Epithelial cell of prostate (primary cell): ENCODE data around the gene C3orf22.

Experiments used
- DNase-seq: peaks from one replicate; pipeline ENCODE4 v3.0.0-alpha.2; 2011; ENCODE audit warnings: low read depth, low spot score
- H3K27ac ChIP-seq: fragments of 450-650 bp; 2 replicates; pipeline ENCODE4 v1.5.1; 2017; ENCODE audit warnings: mild to moderate bottlenecking

The C3orf22 gene

GRCh38 chr3:126529585-126530170 lies 29.1 kb downstream of the C3orf22 start:
- H3K27ac ChIP-seq = no peak overlapping the region
- DNase-seq = no peak

DNA sequence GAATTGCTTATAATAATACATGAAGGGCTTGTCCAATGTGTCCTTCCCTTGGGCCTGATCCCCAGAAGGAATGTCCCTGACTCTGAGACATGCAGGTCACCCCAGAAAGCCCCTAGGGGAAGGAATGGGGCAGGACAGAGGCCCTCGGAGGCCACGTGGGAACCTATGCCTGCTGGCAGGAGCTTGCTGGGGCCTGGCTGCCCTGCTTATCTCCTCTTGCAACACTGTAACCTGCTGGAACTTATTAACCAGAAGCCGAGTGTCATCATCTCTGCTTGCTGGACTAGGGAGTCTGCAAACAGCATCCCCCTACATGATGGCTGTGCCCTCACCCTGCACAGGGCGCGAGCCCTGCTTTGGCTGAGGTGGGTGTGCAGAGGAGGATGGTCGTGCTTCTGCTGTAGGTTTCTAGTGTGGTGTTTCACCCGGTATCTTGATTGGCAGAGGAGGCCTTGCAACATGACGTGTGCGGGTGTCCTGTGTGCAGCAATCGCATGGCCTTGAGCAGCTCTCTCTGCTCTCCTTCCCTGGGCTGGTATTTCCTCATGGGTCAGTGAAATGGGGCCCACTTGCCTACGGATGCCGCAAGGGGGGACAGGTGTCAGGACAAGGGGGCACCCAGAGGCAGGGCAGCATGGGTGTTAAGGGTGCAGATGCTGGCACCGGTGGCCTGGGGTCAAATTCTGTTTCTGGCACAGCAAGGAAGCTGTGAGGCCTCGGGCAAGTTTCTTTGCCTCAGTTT lies 29.8 kb downstream of the C3orf22 start:
- DNase-seq = no peak
- no peak overlapping the region for H3K27ac ChIP-seq

- no peak for DNase-seq
- H3K27ac ChIP-seq = no peak overlapping the region
These were observed 30.3 kb downstream of the C3orf22 start for GRCh38 chr3:126528419-126528799.

DNA sequence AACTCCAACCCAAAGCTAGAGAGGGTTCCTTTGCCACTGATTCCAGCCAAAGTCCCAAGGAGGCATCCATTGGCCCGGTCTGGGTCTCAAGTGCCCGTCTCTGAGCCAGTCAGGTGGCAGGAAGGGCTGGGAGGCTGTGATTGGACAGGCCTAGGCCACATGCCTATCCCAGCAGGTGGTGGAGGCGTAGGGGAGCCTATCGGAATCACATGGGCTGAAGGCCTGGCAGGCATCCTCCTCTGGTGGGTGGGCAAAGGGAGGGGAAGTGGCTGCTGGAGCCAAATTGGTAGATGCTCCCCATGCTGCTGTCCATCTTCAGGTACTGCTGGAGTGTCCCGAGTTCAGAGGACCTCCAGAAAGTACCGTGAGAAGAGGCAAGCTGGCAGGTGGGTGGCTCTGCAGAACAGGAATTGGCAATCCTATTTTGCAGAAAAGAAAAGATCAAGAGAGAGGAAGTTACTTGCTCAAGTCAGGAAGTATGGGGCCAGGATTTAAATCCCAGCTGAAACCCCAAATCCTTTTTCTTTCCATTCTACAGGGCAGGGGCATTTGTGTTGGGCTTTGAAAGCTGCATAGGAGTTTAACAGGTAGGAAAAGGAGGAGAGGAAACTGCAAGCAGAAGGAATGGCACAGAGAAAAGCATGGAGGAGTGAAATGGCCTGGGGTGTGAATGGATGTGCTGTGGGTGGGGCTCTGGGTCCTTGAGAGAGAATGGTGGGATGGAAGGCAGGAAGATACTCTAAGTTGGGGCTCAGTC lies 31.1 kb downstream of the C3orf22 start:
- H3K27ac ChIP-seq = no peak overlapping the region
- no peak for DNase-seq

- no peak overlapping the region for H3K27ac ChIP-seq
- no peak for DNase-seq
These were observed 31.7 kb downstream of the C3orf22 start for GRCh38 chr3:126527006-126527405.

DNA sequence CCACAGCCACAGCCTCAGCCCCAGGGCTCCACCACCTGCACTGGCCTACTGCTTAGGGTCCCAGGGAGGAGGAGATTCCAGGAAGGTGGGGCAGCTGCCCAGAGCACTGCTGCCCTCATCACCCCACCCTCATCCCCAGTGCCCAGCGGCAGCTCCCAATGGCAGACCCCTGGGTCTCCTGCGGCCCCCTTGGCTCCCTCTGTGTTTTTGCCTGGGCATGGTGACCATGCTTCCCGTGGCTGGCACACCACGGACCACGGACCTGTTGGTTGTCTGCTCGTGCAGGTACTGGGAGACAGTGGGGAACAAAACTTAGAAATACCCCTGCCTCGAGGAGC lies 32.1 kb downstream of the C3orf22 start:
- no peak for DNase-seq
- no peak overlapping the region for H3K27ac ChIP-seq

- H3K27ac ChIP-seq = no peak overlapping the region
- no peak for DNase-seq
These were observed 32.7 kb downstream of the C3orf22 start for GRCh38 chr3:126525853-126526667.

- DNase-seq = no peak
- no peak overlapping the region for H3K27ac ChIP-seq
These were observed 33.5 kb downstream of the C3orf22 start for GRCh38 chr3:126525091-126525852.

GRCh38 chr3:126524429-126524988 lies 34.2 kb downstream of the C3orf22 start:
- H3K27ac ChIP-seq = no peak overlapping the region
- no peak for DNase-seq

DNA sequence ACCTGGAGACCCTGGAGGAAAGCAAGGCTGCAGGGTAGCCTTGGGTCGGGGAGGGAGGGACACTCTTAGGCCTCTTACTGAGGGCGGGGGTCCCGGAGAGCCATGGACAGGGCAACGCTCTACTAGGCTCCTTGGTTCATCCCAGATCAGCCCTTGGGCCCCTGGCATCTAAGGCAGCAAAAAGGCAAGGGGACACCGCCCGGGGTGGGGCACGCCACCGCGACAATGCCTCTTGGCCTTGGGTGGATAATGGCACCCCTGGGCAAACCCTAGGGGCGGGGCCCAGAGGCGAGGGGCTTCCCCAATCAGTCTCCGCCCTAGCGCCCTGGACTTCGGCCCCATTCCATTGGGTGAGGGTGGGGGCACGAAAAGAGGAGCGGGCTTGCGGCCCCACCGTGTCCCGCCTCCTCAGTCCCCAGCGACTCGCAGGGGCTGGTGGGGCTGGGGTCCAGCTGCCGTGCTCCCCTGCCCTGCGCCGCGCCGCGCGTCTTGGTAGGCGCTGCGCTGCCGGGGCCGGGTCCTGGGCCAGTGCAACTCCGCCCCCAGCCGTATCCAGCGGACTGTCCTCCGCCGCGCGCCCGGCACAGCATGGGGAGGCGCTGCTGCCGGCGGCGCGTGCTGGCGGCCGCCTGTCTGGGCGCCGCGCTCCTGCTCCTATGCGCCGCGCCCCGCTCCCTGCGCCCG lies 34.8 kb downstream of the C3orf22 start, which contains the start of gene CHST13:
Gene CHST13 (plus strand): TSS at position 411 of the 684 bp plus-strand sequence. CDS start 178 bp downstream, at position 589.
- no peak within 1 kb of the TSS for H3K27ac ChIP-seq
- no peak for DNase-seq

GRCh38 chr3:126522363-126522788 lies 36.4 kb downstream of the C3orf22 start:
- H3K27ac ChIP-seq = no peak overlapping the region
- DNase-seq = no peak

GRCh38 chr3:126521122-126521891 lies 37.4 kb downstream of the C3orf22 start:
- H3K27ac ChIP-seq = no peak overlapping the region
- no peak for DNase-seq

GRCh38 chr3:126519506-126520455 lies 39.0 kb downstream of the C3orf22 start:
- no peak for DNase-seq
- no peak overlapping the region for H3K27ac ChIP-seq

DNA sequence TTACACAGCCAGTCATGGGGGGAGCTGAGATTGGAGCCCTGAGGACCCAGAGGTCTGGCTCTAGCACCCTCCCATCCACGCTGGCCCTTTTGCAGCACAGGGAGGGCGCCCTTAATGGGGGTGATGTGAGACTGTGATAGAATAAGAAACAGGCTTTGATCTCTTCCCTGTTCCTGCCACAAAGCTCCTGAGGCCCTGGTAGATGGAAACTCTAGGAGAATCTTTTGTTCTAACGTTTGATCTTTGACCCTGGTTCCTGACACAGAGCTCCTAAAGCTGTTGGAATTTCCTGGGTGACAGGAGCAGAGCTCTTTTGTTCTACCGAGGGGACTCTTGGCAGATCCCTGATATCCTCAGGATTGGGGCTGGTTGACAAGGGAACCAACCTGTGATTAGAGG lies 40.0 kb downstream of the C3orf22 start:
- no peak overlapping the region for H3K27ac ChIP-seq
- no peak for DNase-seq

DNA sequence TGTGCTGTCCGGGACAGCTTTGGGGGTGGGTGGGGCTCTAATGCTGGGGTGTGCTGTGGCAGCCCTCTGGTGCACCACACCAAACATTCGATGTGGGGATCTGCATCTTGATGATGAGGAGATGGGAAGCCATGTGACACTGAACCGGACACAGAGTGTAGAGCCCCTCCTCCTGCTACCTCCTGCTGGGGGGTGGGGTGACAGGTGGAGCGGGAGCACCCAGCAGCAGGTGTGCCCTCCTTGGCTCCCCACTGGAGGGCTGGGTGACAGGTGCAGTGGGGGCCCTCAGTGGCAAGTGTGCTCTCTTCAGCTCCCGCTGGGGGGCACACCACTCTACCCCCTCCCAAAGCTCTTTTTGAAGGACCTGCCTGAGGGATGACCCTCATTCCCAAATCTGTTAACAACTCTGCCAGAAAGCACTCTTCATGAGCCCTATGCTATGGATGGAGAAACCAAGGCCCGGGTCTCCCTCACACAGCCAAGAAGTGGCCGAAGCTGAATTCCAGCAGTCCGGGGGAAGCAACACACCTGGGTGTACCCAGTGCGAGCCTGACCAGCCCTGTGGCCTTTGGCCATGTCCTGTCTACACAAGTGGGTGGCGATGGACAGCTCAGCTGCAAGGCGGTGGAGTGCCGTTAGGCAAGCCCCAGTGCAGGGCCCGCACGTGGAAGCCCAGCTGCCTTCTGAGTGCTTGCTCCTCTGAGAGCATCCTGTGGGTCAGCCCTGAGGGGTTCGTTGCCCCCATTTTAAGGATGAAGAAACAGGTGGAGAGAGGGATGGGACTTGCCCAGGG lies 40.5 kb downstream of the C3orf22 start:
- no peak for DNase-seq
- H3K27ac ChIP-seq = no peak overlapping the region

DNA sequence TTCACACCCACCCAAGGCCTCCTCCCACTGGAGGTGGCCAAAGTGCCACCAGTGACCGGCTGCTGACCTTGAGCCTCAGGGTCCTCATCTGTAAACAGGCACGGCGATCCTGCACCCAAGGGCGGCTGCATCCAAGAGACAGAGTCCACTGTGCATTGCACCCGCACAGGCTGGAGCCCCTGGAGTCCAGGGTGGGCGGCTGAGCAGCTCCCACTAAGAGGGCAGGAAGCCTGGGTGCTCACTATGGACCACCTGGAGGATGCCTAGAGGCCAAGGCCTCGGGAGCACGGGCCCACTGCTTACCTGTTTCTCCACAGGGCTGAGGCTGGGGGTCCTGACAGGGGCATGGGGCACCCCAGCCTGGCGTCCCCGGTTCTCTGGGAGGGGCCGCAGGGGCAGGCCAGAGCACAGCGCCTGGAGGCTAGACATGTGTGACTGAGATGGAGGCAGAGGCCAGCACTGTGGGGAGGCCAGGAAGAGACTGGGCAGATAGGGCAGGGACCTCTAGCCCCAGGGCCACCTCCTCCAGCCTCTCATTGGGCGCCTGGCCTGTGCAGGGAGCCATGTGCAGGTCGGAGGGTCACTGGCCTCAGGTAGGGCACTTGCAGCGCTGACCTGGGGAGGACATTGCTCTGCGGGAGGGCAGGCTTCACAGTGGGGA lies 41.3 kb downstream of the C3orf22 start, which contains the start of gene UROC1:
Gene UROC1 (minus strand): TSS at position 483 of the 661 bp plus-strand sequence. CDS start 54 bp downstream, at position 429.
- no peak for DNase-seq
- no peak within 1 kb of the TSS for H3K27ac ChIP-seq
